AG04449 (cell line): Measurements from ENCODE around the gene ZC3HAV1.

ENCODE experiments used
- CTCF ChIA-PET: fragments of 350-600 bp; formaldehyde crosslinking; extraction: SDS; loops from one replicate; lab custom pipeline; 2021; ENCODE audit warnings: antibody characterized with exemption; lab: Yijun Ruan, JAX
- POLR2A ChIA-PET: fragments of 400-600, 350-600 bp; formaldehyde crosslinking; extraction: SDS; loops from one replicate; lab custom pipeline; 2020; ENCODE audit warnings: antibody characterized with exemption, inconsistent platforms; lab: Yijun Ruan, JAX
- DNase-seq: peaks from one replicate; pipeline ENCODE4 v3.0.0-alpha.2; 2010; ENCODE audit warnings: low read depth, low spot score
- H3K4me3 ChIP-seq: 2 replicates; pipeline ENCODE4 v1.5.1; 2011; ENCODE audit warnings: low read depth, mild to moderate bottlenecking, control low read depth, low read length
- CTCF ChIP-seq: IDR thresholded peaks from one replicate; pipeline ENCODE4 v1.5.1; 2011; ENCODE audit warnings: mild to moderate bottlenecking, moderate library complexity, low read length, control low read depth, inconsistent platforms; ENCODE audit not compliant: insufficient read depth; ENCODE audit errors: missing control alignments

The ZC3HAV1 gene

DNA sequence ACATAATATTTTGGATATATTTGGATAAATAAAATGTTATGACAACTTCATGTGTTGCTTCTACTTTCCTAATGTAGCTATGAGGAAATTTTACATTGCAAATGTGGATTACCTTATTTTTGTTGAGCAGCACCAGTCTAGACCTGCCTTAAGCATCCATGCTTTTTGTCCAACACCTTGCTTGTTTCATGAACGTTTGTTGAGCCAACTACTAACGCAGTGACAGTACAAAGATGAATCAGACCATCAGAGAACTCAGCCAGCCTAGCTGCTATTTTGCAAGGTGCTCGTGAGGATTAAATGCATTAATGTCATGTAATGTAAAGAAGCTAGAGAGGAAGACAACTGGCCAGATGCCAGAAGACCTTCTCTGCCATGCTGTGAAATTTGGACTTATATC, 72.6 kb downstream of the ZC3HAV1 start:
- DNase-seq = no peak
- CTCF ChIA-PET = interaction anchor here (1.1 to 3.0 kb wide), 4 partner anchors 20 to 150 kb away, joined by 4 to 10 read pairs (median 5); no protein-coding TSS in a partner anchor
- POLR2A ChIA-PET = interaction anchor here (1.0 kb wide), 1 partner anchor 9 kb away, joined by 3 read pairs; no protein-coding TSS in a partner anchor

GRCh38 chr7:139035586-139036353, 73.8 kb downstream of the ZC3HAV1 start, which contains the start of gene ZC3HAV1L:
ZC3HAV1L (minus strand) TSS chr7:139036042; CDS start chr7:139036017, 25 bp downstream.
- peak within 1 kb of the TSS; percentile 80 for H3K4me3 ChIP-seq
- TF ChIP-seq CTCF = no peak
- ChIA-PET POLR2A (no interaction called here), CTCF (interaction anchor here (0.8 to 5.8 kb wide), 5 partner anchors 12 to 129 kb away, joined by 3 to 33 read pairs (median 10); no protein-coding TSS in a partner anchor)
- DNase-seq = no peak

More for the DNA sequence above, 72.6 kb downstream of the ZC3HAV1 start:
- H3K4me3 ChIP-seq = no peak overlapping the region
- TF ChIP-seq CTCF = no peak

GRCh38 chr7:139034855-139035585, 74.5 kb downstream of the ZC3HAV1 start:
- H3K4me3 ChIP-seq = peak overlapping the region; percentile 80
- POLR2A ChIA-PET = interaction anchor here (0.5 kb wide), 1 partner anchor 127 kb away, joined by 4 read pairs; no protein-coding TSS in a partner anchor

GRCh38 chr7:139034336-139034735, 75.2 kb downstream of the ZC3HAV1 start:
- CTCF ChIA-PET = interaction anchor here (1.0 to 5.8 kb wide), 5 partner anchors 10 to 44 kb away, joined by 3 to 33 read pairs (median 12); no protein-coding TSS in a partner anchor
- POLR2A ChIA-PET = interaction anchor here (0.5 to 0.6 kb wide), 2 partner anchors 128 to 532 kb away, joined by 3 to 4 read pairs; no protein-coding TSS in a partner anchor
- peak overlapping the region; percentile 80 for H3K4me3 ChIP-seq
- no peak for DNase-seq
- TF ChIP-seq CTCF = no peak

More at GRCh38 chr7:139034855-139035585, 74.5 kb downstream of the ZC3HAV1 start:
- DNase-seq = no peak
- TF ChIP-seq CTCF = peak; percentile 7
- CTCF ChIA-PET = interaction anchor here (0.8 to 5.8 kb wide), 7 partner anchors 11 to 130 kb away, joined by 3 to 33 read pairs (median 10); no protein-coding TSS in a partner anchor

DNA sequence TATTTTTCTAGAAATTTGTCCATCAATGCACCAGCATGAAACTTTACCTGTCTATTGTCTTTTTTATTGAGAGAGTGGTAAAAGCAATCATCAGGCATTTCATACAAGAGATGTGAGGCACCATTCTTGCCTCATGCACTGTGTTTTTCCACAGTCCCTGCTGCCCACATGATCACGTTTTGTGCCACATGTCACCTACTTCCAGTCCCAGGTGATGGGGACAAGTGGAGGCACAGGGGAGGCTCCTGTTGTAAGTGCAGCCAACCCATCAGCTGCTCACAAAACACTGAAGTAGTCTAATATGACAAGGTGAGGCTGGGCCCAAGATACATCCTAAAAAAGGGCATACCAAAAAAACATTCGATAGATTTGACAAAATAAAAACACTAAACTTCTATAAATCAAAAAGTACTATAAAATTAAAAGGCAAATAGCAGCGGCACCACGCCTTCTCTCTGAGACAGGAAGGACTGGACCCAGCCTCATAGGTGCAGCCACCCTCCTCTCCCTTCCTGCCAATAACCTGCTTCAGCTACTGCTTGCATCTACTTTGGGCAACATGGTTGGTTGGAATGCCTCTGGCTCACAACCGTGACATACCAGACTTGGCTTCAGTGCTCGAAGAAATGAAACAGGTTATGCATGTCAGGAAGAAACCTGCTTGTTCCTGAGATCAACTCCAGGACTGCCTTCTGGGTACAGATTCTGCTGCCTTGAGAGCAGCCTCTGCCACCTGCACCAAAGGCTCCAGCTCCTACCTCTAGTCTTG, 76.0 kb downstream of the ZC3HAV1 start:
- ChIA-PET POLR2A (interaction anchor here (0.6 kb wide), 1 partner anchor 531 kb away, joined by 3 read pairs; no protein-coding TSS in a partner anchor), CTCF (interaction anchor here (1.0 to 5.8 kb wide), 6 partner anchors 10 to 126 kb away, joined by 3 to 33 read pairs (median 8); no protein-coding TSS in a partner anchor)
- H3K4me3 ChIP-seq = no peak overlapping the region
- DNase-seq = no peak
- TF ChIP-seq CTCF = no peak
